H9 (cell line): ENCODE results near the gene SGO2. TPM values are rescaled to one million over a fixed set of nuclear protein-coding genes. Genes with fewer than 3 reads are reported as not detected.

Experiments used
- DNase-seq: peaks from one replicate; pipeline ENCODE4 v3.0.0-alpha.2; 2017
- H2AFZ ChIP-seq: one replicate; pipeline ENCODE4 v1.6.1; 2013; ENCODE audit warnings: mild to moderate bottlenecking, low read length, control low read depth, moderate library complexity
- H2AK5ac ChIP-seq: 2 replicates; pipeline ENCODE4 v1.6.1; 2013; ENCODE audit warnings: low read length, control low read depth, mixed read lengths; ENCODE audit not compliant: insufficient read length
- H2BK120ac ChIP-seq: one replicate; pipeline ENCODE4 v1.6.1; 2013; ENCODE audit warnings: low read depth, mild to moderate bottlenecking, low read length, control low read depth, inconsistent platforms; ENCODE audit not compliant: poor library complexity, severe bottlenecking
- H2BK12ac ChIP-seq: 2 replicates; pipeline ENCODE4 v1.6.1; 2013; ENCODE audit warnings: low read length, control low read depth, mixed read lengths, low read depth; ENCODE audit not compliant: insufficient read length
- H2BK15ac ChIP-seq: 2 replicates; pipeline ENCODE4 v1.6.1; 2013; ENCODE audit warnings: low read depth, low read length, control low read depth
- H2BK20ac ChIP-seq: one replicate; pipeline ENCODE4 v1.6.1; 2013; ENCODE audit warnings: low read depth, mild to moderate bottlenecking, low read length, control low read depth, inconsistent platforms; ENCODE audit not compliant: poor library complexity, severe bottlenecking
- H2BK5ac ChIP-seq: 2 replicates; pipeline ENCODE4 v1.6.1; 2013; ENCODE audit warnings: low read length, control low read depth, mixed read lengths; ENCODE audit not compliant: insufficient read length
- H3K14ac ChIP-seq: 2 replicates; pipeline ENCODE4 v1.6.1; 2013; ENCODE audit warnings: low read length, control low read depth; ENCODE audit not compliant: insufficient read depth
- H3K18ac ChIP-seq: 2 replicates; pipeline ENCODE4 v1.6.1; 2013; ENCODE audit warnings: low read depth, mild to moderate bottlenecking, mixed read lengths, low read length, control low read depth; ENCODE audit not compliant: insufficient read length
- H3K23ac ChIP-seq: 2 replicates; pipeline ENCODE4 v1.6.1; 2013; ENCODE audit warnings: low read length, control low read depth, mixed read lengths, low read depth; ENCODE audit not compliant: insufficient read length
- H3K23me2 ChIP-seq: 2 replicates; pipeline ENCODE4 v1.6.1; 2013; ENCODE audit warnings: low read depth, mild to moderate bottlenecking, mixed read lengths, low read length, control low read depth; ENCODE audit not compliant: insufficient read length, poor library complexity, severe bottlenecking
- H3K27ac ChIP-seq: 2 replicates; pipeline ENCODE4 v1.5.1; 2013; ENCODE audit warnings: low read length, control low read depth, mixed read lengths, low read depth; ENCODE audit not compliant: insufficient read length
- H3K27me3 ChIP-seq: 2 replicates; pipeline ENCODE4 v1.6.1; 2013; ENCODE audit warnings: low read length, control low read depth, inconsistent platforms; ENCODE audit not compliant: insufficient read depth
- H3K4ac ChIP-seq: 2 replicates; pipeline ENCODE4 v1.6.1; 2013; ENCODE audit warnings: low read depth, mild to moderate bottlenecking, control low read depth, inconsistent platforms, low read length, moderate library complexity
- H3K4me1 ChIP-seq: 2 replicates; pipeline ENCODE4 v1.6.1; 2013; ENCODE audit warnings: low read length, control low read depth, inconsistent platforms; ENCODE audit not compliant: insufficient read depth
- H3K4me2 ChIP-seq: 2 replicates; pipeline ENCODE4 v1.6.1; 2013; ENCODE audit warnings: low read length, control low read depth, mixed read lengths; ENCODE audit not compliant: insufficient read length, insufficient read depth
- H3K56ac ChIP-seq: 2 replicates; pipeline ENCODE4 v1.6.1; 2013; ENCODE audit warnings: low read depth, mild to moderate bottlenecking, mixed read lengths, low read length, control low read depth; ENCODE audit not compliant: insufficient read length
- H3K79me1 ChIP-seq: 2 replicates; pipeline ENCODE4 v1.6.1; 2013; ENCODE audit warnings: low read depth, mild to moderate bottlenecking, moderate library complexity, low read length, control low read depth, inconsistent platforms; ENCODE audit not compliant: insufficient read depth, poor library complexity, severe bottlenecking
- H3K79me2 ChIP-seq: 2 replicates; pipeline ENCODE4 v1.6.1; 2013; ENCODE audit warnings: low read length, control low read depth, inconsistent platforms; ENCODE audit not compliant: insufficient read depth
- H3K9ac ChIP-seq: 2 replicates; pipeline ENCODE4 v1.6.1; 2013; ENCODE audit warnings: low read length, control low read depth, mixed read lengths; ENCODE audit not compliant: insufficient read length; ENCODE audit errors: extremely low read depth
- H3K9me3 ChIP-seq: one replicate; pipeline ENCODE4 v1.6.1; 2013; ENCODE audit warnings: low read depth, low read length, inconsistent platforms; ENCODE audit not compliant: control insufficient read depth
- H3T11ph ChIP-seq: one replicate; pipeline ENCODE4 v1.6.1; 2013; ENCODE audit warnings: mild to moderate bottlenecking, low read length, control low read depth, inconsistent platforms
- H4K20me1 ChIP-seq: one replicate; pipeline ENCODE4 v1.6.1; 2013; ENCODE audit not compliant: control insufficient read depth, insufficient read length, insufficient read depth
- H4K5ac ChIP-seq: 2 replicates; pipeline ENCODE4 v1.6.1; 2013; ENCODE audit warnings: low read depth, mild to moderate bottlenecking, mixed read lengths, low read length, control low read depth; ENCODE audit not compliant: insufficient read length
- H4K8ac ChIP-seq: replicated peaks from 2 replicates; pipeline ENCODE4 v1.6.1; 2013; ENCODE audit warnings: low read length, control low read depth, mixed read lengths, low read depth; ENCODE audit not compliant: insufficient read length
- H4K91ac ChIP-seq: 2 replicates; pipeline ENCODE4 v1.6.1; 2013; ENCODE audit warnings: low read depth, mild to moderate bottlenecking, moderate library complexity, mixed read lengths, low read length, control low read depth; ENCODE audit not compliant: insufficient read length
- H3K27ac Mint-ChIP-seq, 3 experiments: 2 replicates in 2 of 3; 3 replicates in 1 of 3; pipeline ENCODE4 v1.8.0; 2020 to 2021; ENCODE audit warnings: mixed read lengths in 3 of 3, mild to moderate bottlenecking in 1 of 3, moderate library complexity in 1 of 3
- H3K27me3 Mint-ChIP-seq: 2 replicates; pipeline ENCODE4 v1.8.0; 2021; ENCODE audit warnings: low read depth, mild to moderate bottlenecking, moderate library complexity, mixed read lengths
- H3K36me3 Mint-ChIP-seq, 3 experiments: 2 replicates in 2 of 3; 3 replicates in 1 of 3; pipeline ENCODE4 v1.8.0; 2020 to 2021; ENCODE audit warnings: low read depth in 3 of 3, mixed read lengths in 3 of 3; ENCODE audit not compliant: insufficient read depth in 1 of 3
- H3K4me1 Mint-ChIP-seq, 2 experiments: 2 replicates each; pipeline ENCODE4 v1.8.0; 2020; ENCODE audit warnings: mixed read lengths in 2 of 2
- H3K4me3 Mint-ChIP-seq, 2 experiments: 2 replicates in 1 of 2; 3 replicates in 1 of 2; pipeline ENCODE4 v1.8.0; 2020 to 2021; ENCODE audit warnings: mild to moderate bottlenecking in 2 of 2, mixed read lengths in 2 of 2, moderate library complexity in 1 of 2
- H3K9me3 Mint-ChIP-seq, 2 experiments: 2 replicates in 1 of 2; 3 replicates in 1 of 2; pipeline ENCODE4 v1.8.0; 2020; ENCODE audit warnings: mild to moderate bottlenecking in 2 of 2, mixed read lengths in 2 of 2, moderate library complexity in 1 of 2
- CTCF ChIP-seq: fragments of 200-600 bp; sonication (generic); conservative IDR thresholded peaks from 3 replicates; pipeline ENCODE4 v1.8.0; 2021; ENCODE audit warnings: antibody characterized with exemption, mild to moderate bottlenecking
- WGBS: extraction: QIAGEN DNeasy Blood & Tissue Kit; methylation state at CpG from one replicate; pipeline ENCODE4 v1.1.7; 2013; ENCODE audit warnings: missing lambda C conversion rate, low lambda C conversion rate, mixed read lengths; ENCODE audit not compliant: insufficient read length; ENCODE audit errors: extremely low coverage; 5-methylcytosine and 5-hydroxymethylcytosine counted together
- total RNA-seq: library from RNA; stranded (reverse); gene quantifications from 2 replicates; pipeline ENCODE4 v1.2.1, GENCODE V29; 2021

SGO2 gene
- total RNA-seq, 1 experiment from 2014 or later = 25.6 TPM

DNA sequence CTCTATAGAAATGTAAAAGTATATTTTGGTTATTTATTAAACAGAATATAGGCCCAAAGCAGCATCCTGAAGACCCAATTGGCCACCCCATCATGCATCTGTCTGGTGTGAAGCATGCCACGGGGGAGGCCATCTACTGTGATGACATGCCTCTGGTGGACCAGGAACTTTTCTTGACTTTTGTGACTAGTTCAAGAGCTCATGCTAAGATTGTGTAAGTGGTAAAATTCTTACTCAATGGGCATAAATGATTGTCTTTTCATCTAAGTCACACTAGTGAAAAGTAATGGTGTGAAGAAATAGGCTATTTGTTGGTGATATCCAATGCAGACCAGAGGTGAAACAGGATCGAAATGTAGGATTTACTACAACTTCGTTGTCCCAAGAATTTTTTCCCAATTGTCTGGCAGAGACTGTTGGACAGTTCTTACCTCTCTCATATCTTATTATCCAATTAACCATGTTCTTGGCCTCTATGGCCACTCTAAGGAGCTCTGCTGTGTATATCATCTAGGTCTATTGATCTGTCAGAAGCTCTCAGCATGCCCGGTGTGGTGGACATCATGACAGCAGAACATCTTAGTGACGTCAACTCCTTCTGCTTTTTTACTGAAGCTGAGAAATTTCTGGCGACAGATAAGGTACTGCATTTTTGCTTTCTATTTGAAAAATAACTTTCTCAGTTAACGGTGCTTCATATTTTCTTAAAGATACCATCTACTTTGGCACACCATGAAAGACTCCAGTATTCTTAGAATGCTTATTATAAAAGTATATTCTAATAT, 94.8 kb downstream of the SGO2 start:
- Histone ChIP-seq H2AFZ (no peak overlapping the region), H4K20me1 (no peaks in the 10 kb centered on the region), H3K9me3 (no peaks in the 10 kb centered on the region), H2BK12ac (no peak overlapping the region), H2BK20ac (no peak overlapping the region), H3K27me3 (no peaks in the 10 kb centered on the region), H3K9ac (no peak overlapping the region), H4K8ac (no peak overlapping the region), H3K4me2 (no peak overlapping the region), H2BK15ac (no peak overlapping the region), H2BK120ac (no peak overlapping the region), H2AK5ac (no peak overlapping the region), H4K5ac (no peak overlapping the region), H3K27ac (no peak overlapping the region), H3K23ac (no peak overlapping the region), H3K23me2 (no peaks in the 10 kb centered on the region), H3K79me2 (no peaks in the 10 kb centered on the region), H3K79me1 (no peaks in the 10 kb centered on the region), H3K14ac (no peak overlapping the region), H2BK5ac (no peak overlapping the region), H3K4me1 (no peaks in the 10 kb centered on the region), H4K91ac (no peak overlapping the region), H3K4ac (no peak overlapping the region), H3K56ac (no peak overlapping the region), H3T11ph (no peak overlapping the region), H3K18ac (no peak overlapping the region)
- peaks cover under 1 to 1% of the 10 kb centered on the region in 2 experiments; a peak in 3 of 4 replicates for H3K4me1 Mint-ChIP-seq
- no peaks in the 10 kb centered on the region for H3K9me3 Mint-ChIP-seq
- no peak for DNase-seq
- no CpG with 5 or more reads among the region's 7 CpGs for WGBS
- no peak overlapping the region for H3K27ac Mint-ChIP-seq
- H3K4me3 Mint-ChIP-seq = no peak overlapping the region
- H3K27me3 Mint-ChIP-seq = no peaks in the 10 kb centered on the region
- H3K36me3 Mint-ChIP-seq = no peaks in the 10 kb centered on the region
- no peak for TF ChIP-seq CTCF
